KOPT-K1 (cell line): ENCODE data around the gene NFE2L3.
"Not testable (repeated sequence)": the region's sequence is repeated elsewhere in the genome, so short reads cannot be mapped to it uniquely, and the experiment has no call there.

Source experiments
- H3K27ac ChIP-seq: fragments of 200-600 bp; sonication (generic); 2 replicates; pipeline ENCODE4 v1.5.1; 2016; ENCODE audit warnings: antibody characterized with exemption, mild to moderate bottlenecking, low read depth, low read length; ENCODE audit not compliant: poor library complexity, severe bottlenecking
- H3K36me3 ChIP-seq: fragments of 200-600 bp; sonication (generic); 2 replicates; pipeline ENCODE4 v1.5.1; 2017; ENCODE audit warnings: antibody characterized with exemption, mild to moderate bottlenecking, low read length, moderate library complexity; ENCODE audit not compliant: insufficient read depth
- H3K9me3 ChIP-seq: fragments of 200-600 bp; sonication (generic); 2 replicates; pipeline ENCODE4 v1.5.1; 2017; ENCODE audit warnings: antibody characterized with exemption, low read length, mild to moderate bottlenecking; ENCODE audit not compliant: insufficient read depth, poor library complexity, severe bottlenecking

NFE2L3 gene

GRCh38 chr7:26172048-26172447 is 20.1 kb downstream of the NFE2L3 start:
- peaks cover 5% of the 10 kb centered on the region for H3K9me3 ChIP-seq
- H3K27ac ChIP-seq, result no peak overlapping the region
- H3K36me3 ChIP-seq, result no peaks in the 10 kb centered on the region

- not testable (repeated sequence) for H3K36me3 ChIP-seq, H3K27ac ChIP-seq, H3K9me3 ChIP-seq
Measured at GRCh38 chr7:26175903-26176302, 23.9 kb downstream of the NFE2L3 start.

GRCh38 chr7:26176696-26177095 is 24.7 kb downstream of the NFE2L3 start:
- not testable (repeated sequence) for H3K36me3 ChIP-seq, H3K9me3 ChIP-seq, H3K27ac ChIP-seq

- not testable (repeated sequence) for H3K9me3 ChIP-seq, H3K27ac ChIP-seq, H3K36me3 ChIP-seq
Measured at GRCh38 chr7:26177269-26177668, 25.3 kb downstream of the NFE2L3 start.

- no peak overlapping the region for H3K27ac ChIP-seq
- H3K36me3 ChIP-seq, result no peaks in the 10 kb centered on the region
- H3K9me3 ChIP-seq, result no peaks in the 10 kb centered on the region
Measured at GRCh38 chr7:26178272-26178960, 26.4 kb downstream of the NFE2L3 start.

GRCh38 chr7:26179422-26179821 is 27.4 kb downstream of the NFE2L3 start:
- H3K9me3 ChIP-seq, result no peaks in the 10 kb centered on the region
- no peak overlapping the region for H3K27ac ChIP-seq
- H3K36me3 ChIP-seq, result no peaks in the 10 kb centered on the region

- Histone ChIP-seq H3K27ac (no peak overlapping the region), H3K9me3 (no peaks in the 10 kb centered on the region), H3K36me3 (peaks cover 3% of the 10 kb centered on the region)
Measured at GRCh38 chr7:26179826-26180497, 28.0 kb downstream of the NFE2L3 start.

GRCh38 chr7:26180792-26181198 is 28.8 kb downstream of the NFE2L3 start:
- Histone ChIP-seq H3K36me3 (peaks cover 11% of the 10 kb centered on the region), H3K27ac (no peak overlapping the region), H3K9me3 (no peaks in the 10 kb centered on the region)

GRCh38 chr7:26181474-26182227 is 29.7 kb downstream of the NFE2L3 start:
- Histone ChIP-seq H3K27ac (no peak overlapping the region), H3K36me3 (peaks cover 18% of the 10 kb centered on the region), H3K9me3 (no peaks in the 10 kb centered on the region)

- Histone ChIP-seq H3K36me3 (peaks cover 24% of the 10 kb centered on the region), H3K9me3 (no peaks in the 10 kb centered on the region), H3K27ac (no peak overlapping the region)
Measured at GRCh38 chr7:26182283-26182682, 30.3 kb downstream of the NFE2L3 start.

- H3K27ac ChIP-seq, result no peak overlapping the region
- no peaks in the 10 kb centered on the region for H3K9me3 ChIP-seq
- H3K36me3 ChIP-seq, result peaks cover 28% of the 10 kb centered on the region
Measured at GRCh38 chr7:26182706-26183105, 30.7 kb downstream of the NFE2L3 start.

- Histone ChIP-seq H3K27ac (no peak overlapping the region), H3K9me3 (no peaks in the 10 kb centered on the region), H3K36me3 (peaks cover 39% of the 10 kb centered on the region)
Measured at GRCh38 chr7:26183545-26184280, 31.7 kb downstream of the NFE2L3 start.

- H3K9me3 ChIP-seq, H3K27ac ChIP-seq: not testable (repeated sequence)
- H3K36me3 ChIP-seq, result peaks cover 46% of the 10 kb centered on the region
Measured at GRCh38 chr7:26184281-26185101, 32.5 kb downstream of the NFE2L3 start.

- H3K27ac ChIP-seq, result no peak overlapping the region
- no peaks in the 10 kb centered on the region for H3K9me3 ChIP-seq
- H3K36me3 ChIP-seq, result peaks cover 54% of the 10 kb centered on the region
Measured at GRCh38 chr7:26185131-26185843, 33.3 kb downstream of the NFE2L3 start.
